SW 1271 (cell line): ENCODE results near the gene SLC19A1.

Experiments
- DNase-seq, 2 experiments: peaks; one replicate each; lab custom pipeline; 2025; lab: John Stamatoyannopoulos, UW

The SLC19A1 gene

DNA sequence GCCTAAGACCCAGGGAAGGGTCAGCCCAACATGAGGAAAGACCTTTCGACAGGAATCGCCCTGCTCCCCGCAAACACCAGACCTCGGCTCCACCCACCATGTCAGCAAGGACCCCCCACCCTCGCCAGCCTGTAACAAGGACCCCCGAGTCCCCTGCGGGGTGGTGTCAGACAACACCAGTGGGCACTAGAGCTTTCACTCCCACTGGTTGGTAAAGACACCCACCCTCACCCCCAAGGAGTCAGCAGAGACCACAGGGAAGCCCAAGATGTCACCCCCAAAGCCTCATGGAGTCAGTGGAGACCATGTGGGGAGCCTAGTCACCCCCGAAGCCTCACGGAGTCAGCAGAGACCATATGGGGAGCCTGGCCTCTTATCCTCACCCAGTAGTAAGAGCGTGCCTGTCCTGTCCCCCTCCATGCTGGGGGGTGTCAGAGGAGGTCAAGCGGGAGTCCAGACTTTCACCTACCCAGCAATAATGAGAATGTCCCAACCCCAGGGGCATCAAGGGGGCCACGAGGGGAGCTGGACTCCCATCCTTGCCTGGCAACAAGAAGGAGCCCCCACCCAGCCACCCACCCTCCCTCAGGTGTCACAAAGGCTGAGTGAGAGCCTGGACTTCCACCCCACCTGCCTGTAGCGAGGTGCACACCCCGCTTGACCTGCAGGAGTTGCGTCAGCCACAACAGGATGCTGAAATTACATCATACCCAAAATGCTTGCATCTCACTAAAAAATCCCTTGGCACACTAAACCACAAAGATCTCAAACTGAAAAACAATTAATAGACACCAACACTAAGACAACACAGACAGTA, 24.8 kb downstream of the SLC19A1 start:
- DNase-seq, result no peak

- DNase-seq, result no peak
These were observed 25.5 kb downstream of the SLC19A1 start for GRCh38 chr21:45516671-45517151.

DNA sequence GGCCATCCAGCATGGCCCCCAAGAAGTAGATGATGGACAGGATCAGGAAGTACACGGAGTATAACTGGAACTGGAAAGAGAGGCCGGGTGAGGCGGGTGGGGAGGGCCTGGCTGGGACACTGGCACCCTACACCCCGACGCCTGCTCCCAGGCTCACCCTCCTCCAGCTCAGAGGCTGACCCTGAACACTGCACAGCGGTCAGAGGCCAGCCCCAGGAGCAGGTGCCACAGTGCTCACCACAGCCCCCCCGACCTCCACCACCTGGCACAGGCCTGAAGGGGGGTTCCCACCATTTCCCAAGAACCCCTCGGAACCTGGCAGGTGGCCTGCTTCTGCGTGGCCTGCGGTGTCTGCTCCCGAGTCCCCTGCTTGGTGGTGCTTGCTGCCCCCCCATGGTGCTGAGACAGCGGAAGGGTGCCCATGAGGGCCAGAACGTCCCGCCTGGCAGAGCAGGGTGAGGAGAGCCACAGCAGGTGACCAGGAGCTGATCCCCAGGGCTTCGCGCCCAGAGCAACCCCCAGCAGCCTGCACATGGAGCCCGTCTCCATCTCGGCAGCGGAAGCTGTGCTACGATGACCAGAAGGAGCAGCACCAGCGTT, 26.1 kb downstream of the SLC19A1 start:
- no peak for DNase-seq

- DNase-seq, result no peak
These were observed 26.8 kb downstream of the SLC19A1 start for GRCh38 chr21:45515241-45516061.

- DNase-seq, result no peak
These were observed 27.8 kb downstream of the SLC19A1 start for GRCh38 chr21:45514311-45515021.

DNA sequence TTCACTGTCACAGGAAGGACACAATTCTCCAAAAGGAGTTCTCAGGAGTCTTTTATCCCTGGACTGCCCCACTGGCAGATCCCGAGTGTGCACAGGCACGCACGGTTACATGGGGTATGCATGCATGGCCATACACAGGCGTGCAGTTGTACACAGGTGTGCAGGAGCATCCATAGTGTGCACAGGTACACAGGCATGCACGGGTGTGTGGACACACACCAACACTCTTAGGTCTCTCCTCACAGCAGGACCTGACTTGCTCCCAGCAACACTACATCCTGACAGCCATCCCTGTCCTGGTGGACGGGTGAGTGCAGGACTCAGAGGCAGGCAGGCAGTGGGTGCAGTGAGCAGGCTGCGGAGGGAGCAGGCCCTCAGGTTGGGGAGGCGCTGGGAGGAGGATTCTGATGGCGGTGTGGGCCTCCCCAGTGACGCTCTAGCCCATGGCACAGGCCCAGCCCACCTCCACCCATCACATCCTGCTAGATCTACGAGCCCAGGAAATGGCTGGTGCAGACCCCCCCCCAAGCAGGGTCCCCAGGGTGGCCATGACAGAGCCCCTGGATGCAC, 28.4 kb downstream of the SLC19A1 start:
- no peak for DNase-seq

DNA sequence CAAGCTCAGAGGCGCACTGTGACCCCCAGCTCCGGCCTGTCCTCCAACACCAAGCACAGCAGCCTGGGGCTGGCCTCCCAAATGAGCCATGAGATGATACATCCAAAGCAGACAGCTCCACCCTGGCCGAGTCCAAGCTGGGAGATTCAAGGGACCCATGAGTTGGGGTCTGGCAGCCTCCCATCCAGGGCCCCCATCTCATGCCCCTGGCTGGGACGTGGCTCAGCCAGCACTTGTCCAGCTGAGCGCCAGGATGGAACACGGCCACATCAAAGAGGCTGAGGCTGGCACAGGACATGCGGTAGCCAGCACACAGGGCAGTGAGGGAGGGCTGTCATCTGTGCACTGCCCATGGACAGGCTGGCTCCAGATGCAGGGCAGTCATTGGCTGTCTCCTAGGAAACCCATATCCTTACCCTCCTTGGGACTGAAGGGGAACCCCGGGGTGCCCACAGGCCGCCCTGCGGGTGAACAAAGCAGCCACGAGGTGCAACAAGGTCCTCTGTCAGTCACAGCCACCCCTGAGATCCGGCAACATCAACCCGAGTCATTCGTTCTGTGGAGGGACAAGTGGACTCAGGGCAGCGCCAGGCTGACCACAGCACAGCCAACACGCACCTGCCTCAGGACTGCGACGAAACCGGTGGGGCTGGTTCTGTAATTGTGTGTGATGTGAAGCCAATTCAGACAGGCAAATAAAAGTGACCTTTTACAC, 29.1 kb downstream of the SLC19A1 start:
- no peak for DNase-seq

- no peak for DNase-seq
These were observed 29.6 kb downstream of the SLC19A1 start for GRCh38 chr21:45512626-45513002.

GRCh38 chr21:45511661-45512431, 30.4 kb downstream of the SLC19A1 start:
- DNase-seq, result no peak

DNA sequence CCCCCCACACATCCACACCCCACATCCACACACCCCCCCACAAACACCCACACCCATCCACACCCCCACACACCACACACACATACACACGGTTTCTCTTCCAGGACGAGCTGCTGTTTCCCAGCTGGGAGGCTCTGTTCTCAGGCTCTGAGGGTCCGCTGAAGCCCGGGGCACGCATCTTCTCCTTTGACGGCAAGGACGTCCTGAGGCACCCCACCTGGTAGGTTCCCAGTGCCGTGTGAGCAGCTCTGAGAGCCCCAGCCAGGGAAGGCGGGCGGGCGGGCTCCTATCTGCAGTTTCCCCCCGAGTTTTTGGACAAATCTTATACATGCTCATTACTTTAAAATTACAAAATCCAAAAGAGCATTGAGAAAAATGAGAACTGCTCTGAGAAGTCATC, 31.2 kb downstream of the SLC19A1 start:
- no peak for DNase-seq

- no peak for DNase-seq
These were observed 31.7 kb downstream of the SLC19A1 start for GRCh38 chr21:45510466-45510955.

GRCh38 chr21:45509566-45510465, 32.4 kb downstream of the SLC19A1 start:
- DNase-seq, result no peak

- DNase-seq, result no peak
These were observed 33.4 kb downstream of the SLC19A1 start for GRCh38 chr21:45508607-45509565.

- no peak for DNase-seq
These were observed 34.2 kb downstream of the SLC19A1 start for GRCh38 chr21:45507888-45508508.

GRCh38 chr21:45507523-45507875, 34.7 kb downstream of the SLC19A1 start:
- DNase-seq, result no peak

DNA sequence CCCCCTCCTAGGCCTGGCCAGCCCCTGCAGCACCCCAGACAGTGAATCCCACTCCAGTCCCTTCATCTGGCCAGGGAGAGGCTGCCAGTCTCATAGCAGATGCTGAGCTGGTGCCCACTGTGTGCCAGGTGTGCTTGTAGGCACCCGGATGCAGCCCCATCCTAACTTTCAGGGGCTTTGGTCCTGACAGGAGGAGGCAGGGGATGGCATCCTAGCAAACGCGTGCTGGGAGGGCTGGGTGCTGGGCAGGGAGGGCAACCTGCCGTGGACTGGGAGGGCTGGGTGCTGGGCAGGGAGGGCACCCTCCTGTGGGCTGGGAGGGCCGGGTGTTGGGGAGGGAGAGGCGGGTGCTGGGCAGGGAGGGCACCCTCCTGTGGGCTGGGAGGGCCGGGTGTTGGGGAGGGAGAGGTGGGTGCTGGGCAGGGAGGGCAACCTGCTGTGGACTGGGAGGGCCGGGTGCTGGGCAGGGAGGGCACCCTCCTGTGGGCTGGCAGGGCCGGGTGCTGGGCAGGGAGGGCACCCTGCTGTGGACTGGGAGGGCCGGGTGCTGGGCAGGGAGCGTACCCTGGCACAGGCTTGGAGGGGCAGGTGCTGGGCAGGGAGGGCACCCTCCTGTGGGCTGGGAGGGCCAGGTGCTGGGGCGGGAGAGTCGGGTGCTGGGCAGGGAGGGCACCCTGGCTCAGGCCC, 35.3 kb downstream of the SLC19A1 start:
- no peak for DNase-seq
